ENCODE results near the gene LHCGR.

The LHCGR gene

DNA sequence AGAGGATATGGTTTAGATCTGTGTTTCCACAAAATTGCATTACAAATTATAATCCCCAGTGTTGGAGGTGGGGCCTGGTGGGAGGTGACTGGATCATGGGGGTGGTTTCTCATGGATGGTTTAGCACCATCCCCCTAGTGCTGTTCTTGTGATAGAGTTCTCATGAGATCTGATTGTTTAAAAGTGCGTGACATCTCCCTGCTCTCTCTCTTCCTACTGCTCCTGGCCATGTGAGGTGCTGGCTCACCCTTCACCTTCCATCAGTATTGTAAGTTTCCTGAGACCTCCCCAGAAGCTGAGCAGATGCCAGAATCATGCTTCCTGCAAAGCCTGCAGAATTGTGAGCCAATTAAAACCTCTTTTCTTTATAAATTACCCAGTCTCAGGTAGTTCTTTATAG lies 33.1 kb downstream of the LHCGR start:
- no peak overlapping the region for H3K4me3 ChIP-seq (IDR thresholded peaks at IDR 0.05; ENCODE audit: insufficient read depth, low read depth, low read length)
- H3K36me3 ChIP-seq (ENCODE audit: insufficient read depth): no peaks in the 10 kb centered on the region
- no peaks in the 10 kb centered on the region for H3K79me2 ChIP-seq (ENCODE audit: insufficient read depth, low read depth)
- no peaks in the 10 kb centered on the region for H3K27me3 ChIP-seq (ENCODE audit: insufficient read depth, low read depth)
- H3K4me2 ChIP-seq: no peak overlapping the region
- H2AFZ ChIP-seq (ENCODE audit: low read depth): no peak overlapping the region
- TF ChIP-seq, protein P1, sequence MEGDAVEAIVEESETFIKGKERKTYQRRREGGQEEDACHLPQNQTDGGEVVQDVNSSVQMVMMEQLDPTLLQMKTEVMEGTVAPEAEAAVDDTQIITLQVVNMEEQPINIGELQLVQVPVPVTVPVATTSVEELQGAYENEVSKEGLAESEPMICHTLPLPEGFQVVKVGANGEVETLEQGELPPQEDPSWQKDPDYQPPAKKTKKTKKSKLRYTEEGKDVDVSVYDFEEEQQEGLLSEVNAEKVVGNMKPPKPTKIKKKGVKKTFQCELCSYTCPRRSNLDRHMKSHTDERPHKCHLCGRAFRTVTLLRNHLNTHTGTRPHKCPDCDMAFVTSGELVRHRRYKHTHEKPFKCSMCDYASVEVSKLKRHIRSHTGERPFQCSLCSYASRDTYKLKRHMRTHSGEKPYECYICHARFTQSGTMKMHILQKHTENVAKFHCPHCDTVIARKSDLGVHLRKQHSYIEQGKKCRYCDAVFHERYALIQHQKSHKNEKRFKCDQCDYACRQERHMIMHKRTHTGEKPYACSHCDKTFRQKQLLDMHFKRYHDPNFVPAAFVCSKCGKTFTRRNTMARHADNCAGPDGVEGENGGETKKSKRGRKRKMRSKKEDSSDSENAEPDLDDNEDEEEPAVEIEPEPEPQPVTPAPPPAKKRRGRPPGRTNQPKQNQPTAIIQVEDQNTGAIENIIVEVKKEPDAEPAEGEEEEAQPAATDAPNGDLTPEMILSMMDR (conservative IDR thresholded peaks at IDR 0.05; ENCODE audit: low read depth, low read length): no peak
- no peak overlapping the region for H3K27ac ChIP-seq
- H3K4me1 ChIP-seq (ENCODE audit: low read depth, poor library complexity, severe bottlenecking): no peaks in the 10 kb centered on the region
- no peak overlapping the region for H3K9ac ChIP-seq
- H4K20me1 ChIP-seq (ENCODE audit: insufficient read depth): no peaks in the 10 kb centered on the region

GRCh38 chr2:48721158-48721557 lies 34.4 kb downstream of the LHCGR start:
- Histone ChIP-seq H3K27me3 (ENCODE audit: insufficient read depth, low read depth) (no peaks in the 10 kb centered on the region), H3K4me1 (ENCODE audit: low read depth, poor library complexity, severe bottlenecking) (no peaks in the 10 kb centered on the region), H3K27ac (no peak overlapping the region), H4K20me1 (ENCODE audit: insufficient read depth) (no peaks in the 10 kb centered on the region), H3K79me2 (ENCODE audit: insufficient read depth, low read depth) (no peaks in the 10 kb centered on the region), H3K9ac (no peak overlapping the region), H2AFZ (ENCODE audit: low read depth) (no peak overlapping the region), H3K36me3 (ENCODE audit: insufficient read depth) (no peaks in the 10 kb centered on the region), H3K4me3 (IDR thresholded peaks at IDR 0.05; ENCODE audit: insufficient read depth, low read depth, low read length) (no peak overlapping the region), H3K4me2 (no peak overlapping the region)
- TF ChIP-seq, protein P1 (conservative IDR thresholded peaks at IDR 0.05; ENCODE audit: low read depth, low read length): no peak

DNA sequence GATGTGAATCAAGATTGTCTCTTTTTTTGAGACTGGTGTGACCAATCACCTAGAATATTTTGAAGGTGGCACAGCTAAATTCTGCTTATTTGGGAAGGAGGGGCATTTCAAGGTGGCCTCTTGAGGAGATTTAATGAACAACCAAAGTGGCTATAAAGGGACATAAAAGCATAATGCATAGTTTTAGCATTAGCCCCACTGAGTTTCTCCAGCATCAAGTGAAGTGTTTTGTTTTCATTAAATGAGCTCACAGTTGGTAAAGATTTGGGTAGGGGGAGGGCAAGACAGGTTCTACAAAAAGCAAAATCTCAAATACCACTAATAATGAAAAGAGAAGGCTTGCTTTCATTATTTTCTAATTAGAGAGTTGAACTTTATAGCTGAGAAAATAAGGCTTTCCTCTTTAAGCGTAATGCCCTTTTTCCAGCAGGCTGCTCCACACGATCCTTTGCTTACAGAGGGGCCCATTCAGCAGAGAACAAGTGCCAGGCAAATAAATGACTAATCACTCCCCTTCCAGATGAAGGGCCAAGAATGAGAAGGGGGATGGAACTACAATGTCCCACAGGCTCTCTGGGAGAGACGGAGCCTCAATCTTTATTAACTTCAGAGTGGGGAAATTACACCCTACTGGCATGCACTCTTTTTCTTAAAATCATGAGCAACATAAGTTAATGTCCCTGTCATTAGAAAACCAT lies 35.9 kb downstream of the LHCGR start:
- Histone ChIP-seq H3K27ac (no peak overlapping the region), H3K4me3 (IDR thresholded peaks at IDR 0.05; ENCODE audit: insufficient read depth, low read depth, low read length) (no peak overlapping the region)

GRCh38 chr2:48717846-48718245 lies 37.7 kb downstream of the LHCGR start:
- TF ChIP-seq, protein P1 (conservative IDR thresholded peaks at IDR 0.05; ENCODE audit: low read depth, low read length): no peak
- Histone ChIP-seq H3K4me3 (IDR thresholded peaks at IDR 0.05; ENCODE audit: insufficient read depth, low read depth, low read length) (no peak overlapping the region), H3K4me2 (no peak overlapping the region)

More for the DNA sequence above, 35.9 kb downstream of the LHCGR start:
- Histone ChIP-seq H3K27me3 (ENCODE audit: insufficient read depth, low read depth) (no peaks in the 10 kb centered on the region), H3K36me3 (ENCODE audit: insufficient read depth) (no peaks in the 10 kb centered on the region), H4K20me1 (ENCODE audit: insufficient read depth) (no peaks in the 10 kb centered on the region), H2AFZ (ENCODE audit: low read depth) (no peak overlapping the region), H3K79me2 (ENCODE audit: insufficient read depth, low read depth) (no peaks in the 10 kb centered on the region), H3K4me2 (no peak overlapping the region), H3K4me1 (ENCODE audit: low read depth, poor library complexity, severe bottlenecking) (no peaks in the 10 kb centered on the region), H3K9ac (no peak overlapping the region)
- TF ChIP-seq, protein P1 (conservative IDR thresholded peaks at IDR 0.05; ENCODE audit: low read depth, low read length): no peak

More at GRCh38 chr2:48717846-48718245, 37.7 kb downstream of the LHCGR start:
- no peaks in the 10 kb centered on the region for H3K4me1 ChIP-seq (ENCODE audit: low read depth, poor library complexity, severe bottlenecking)
- no peaks in the 10 kb centered on the region for H3K79me2 ChIP-seq (ENCODE audit: insufficient read depth, low read depth)
- H4K20me1 ChIP-seq (ENCODE audit: insufficient read depth): no peaks in the 10 kb centered on the region
- no peak overlapping the region for H2AFZ ChIP-seq (ENCODE audit: low read depth)
- H3K27me3 ChIP-seq (ENCODE audit: insufficient read depth, low read depth): no peaks in the 10 kb centered on the region
- H3K27ac ChIP-seq: no peak overlapping the region
- H3K36me3 ChIP-seq (ENCODE audit: insufficient read depth): no peaks in the 10 kb centered on the region
- no peak overlapping the region for H3K9ac ChIP-seq

Measured in KMS-11 (cell line).